ENCODE results near the gene HRH2. TPM values are rescaled to one million over a fixed set of nuclear protein-coding genes. Genes with fewer than 3 reads are reported as not detected.

Gene HRH2
- total and polyA plus RNA-seq, 2 donors (not counting 1 experiment from before 2014, with no cell fraction given), result 0.46 TPM; not detected in 1

DNA sequence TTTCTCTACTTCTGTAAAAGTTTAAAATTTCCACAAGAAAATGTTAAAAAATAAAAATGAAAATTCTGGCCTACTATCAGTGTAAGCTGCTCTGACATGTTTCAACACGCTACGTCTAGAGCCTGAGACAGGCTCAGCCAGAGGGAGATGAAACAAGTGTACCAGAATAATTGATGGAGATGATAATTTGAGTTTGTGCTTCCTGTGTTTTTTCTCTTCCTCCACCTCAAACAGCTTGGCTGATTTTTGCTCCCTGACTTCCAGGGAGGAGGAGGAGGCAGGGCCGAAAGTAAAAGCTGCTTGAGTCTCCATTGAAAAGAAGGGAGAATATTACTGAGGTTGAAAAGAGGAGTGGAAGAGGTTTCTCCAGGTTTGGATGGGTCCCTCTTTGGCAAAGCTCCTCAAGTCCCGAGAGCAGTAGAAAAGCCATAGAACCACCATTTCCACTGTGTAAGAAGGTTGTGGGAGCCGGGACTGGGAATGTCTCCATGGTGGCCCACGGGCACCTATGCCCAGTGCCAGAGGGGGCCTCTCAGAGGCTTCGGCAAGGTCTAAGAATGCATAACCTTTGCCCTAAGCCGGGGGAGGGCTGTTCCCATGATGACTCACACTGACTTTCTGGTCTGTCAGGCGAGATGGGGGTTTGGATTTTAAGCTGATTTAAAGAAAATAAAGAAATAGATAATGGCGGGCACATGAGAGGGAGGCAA lies 95.1 kb downstream of the HRH2 start:
- Histone ChIP-seq H3K9ac (ENCODE audit: low read length) (no peak overlapping the region), H4K20me1 (ENCODE audit: control insufficient read depth, insufficient read depth, low read length, poor library complexity, severe bottlenecking) (no peaks in the 10 kb centered on the region), H3K79me2 (ENCODE audit: control insufficient read depth, insufficient read depth, low read length) (no peaks in the 10 kb centered on the region), H3K9me3 (ENCODE audit: control extremely low read depth in 1 of 3, control insufficient read depth in 2 of 3, insufficient read depth in 1 of 3, low read length in 2 of 3) (peaks cover 0 to 3% (median 0%) of the 10 kb centered on the region in 3 donors), H2AFZ (ENCODE audit: insufficient read depth, low read depth, low read length, poor library complexity, severe bottlenecking) (no peak overlapping the region), H3K36me3 (replicated peaks in 1 of 2; ENCODE audit: control extremely low read depth in 1 of 2, control insufficient read depth in 1 of 2, extremely low read depth in 1 of 2, insufficient read depth in 2 of 2, low read length in 1 of 2) (no peaks in the 10 kb centered on the region), H3K27ac (ENCODE audit: low read length in 2 of 2) (no peak overlapping the region), H3K4me3 (ENCODE audit: control extremely low read depth in 1 of 5, extremely low read depth in 1 of 5, insufficient read depth in 1 of 5, low read depth in 2 of 5, low read length in 4 of 5) (no peak overlapping the region), H3K4me2 (replicated peaks; ENCODE audit: low read depth, low read length, poor library complexity, severe bottlenecking) (no peak overlapping the region), H3K27me3 (replicated peaks in 1 of 4; ENCODE audit: control extremely low read depth in 1 of 4, control insufficient read depth in 3 of 4, insufficient read depth in 4 of 4, low read length in 3 of 4) (peaks cover 0 to 26% (median 6%) of the 10 kb centered on the region in 4 experiments), H3K4me1 (ENCODE audit: control insufficient read depth in 2 of 2, insufficient read depth in 2 of 2, low read length in 2 of 2) (no peaks in the 10 kb centered on the region)
- peaks cover 63% of the 10 kb centered on the region for H3K27me3 Mint-ChIP-seq
- no peak overlapping the region for H3K27ac Mint-ChIP-seq
- no peaks in the 10 kb centered on the region for H3K9me3 Mint-ChIP-seq (ENCODE audit: insufficient read depth)
- TF ChIP-seq EZH2 (IDR thresholded peaks at IDR 0.05; ENCODE audit: borderline replicate concordance, insufficient read depth, low read depth, low read length, poor library complexity, severe bottlenecking) (no peak), CTCF (IDR thresholded peaks at IDR 0.05) (no peak)
- no peak for ATAC-seq (ENCODE audit: low read depth)
- no peak for DNase-seq
- WGBS (ENCODE audit: insufficient coverage), result 66% methylated on average over 6 of the region's 10 CpGs
- H3K4me1 Mint-ChIP-seq, result no peaks in the 10 kb centered on the region
- H3K4me3 Mint-ChIP-seq, result no peak overlapping the region
- POLR2A ChIA-PET, result no interaction called here
- intact Hi-C loops (cut with micrococcal nuclease), result no loop called here
- CTCF ChIA-PET, result no interaction called here

DNA sequence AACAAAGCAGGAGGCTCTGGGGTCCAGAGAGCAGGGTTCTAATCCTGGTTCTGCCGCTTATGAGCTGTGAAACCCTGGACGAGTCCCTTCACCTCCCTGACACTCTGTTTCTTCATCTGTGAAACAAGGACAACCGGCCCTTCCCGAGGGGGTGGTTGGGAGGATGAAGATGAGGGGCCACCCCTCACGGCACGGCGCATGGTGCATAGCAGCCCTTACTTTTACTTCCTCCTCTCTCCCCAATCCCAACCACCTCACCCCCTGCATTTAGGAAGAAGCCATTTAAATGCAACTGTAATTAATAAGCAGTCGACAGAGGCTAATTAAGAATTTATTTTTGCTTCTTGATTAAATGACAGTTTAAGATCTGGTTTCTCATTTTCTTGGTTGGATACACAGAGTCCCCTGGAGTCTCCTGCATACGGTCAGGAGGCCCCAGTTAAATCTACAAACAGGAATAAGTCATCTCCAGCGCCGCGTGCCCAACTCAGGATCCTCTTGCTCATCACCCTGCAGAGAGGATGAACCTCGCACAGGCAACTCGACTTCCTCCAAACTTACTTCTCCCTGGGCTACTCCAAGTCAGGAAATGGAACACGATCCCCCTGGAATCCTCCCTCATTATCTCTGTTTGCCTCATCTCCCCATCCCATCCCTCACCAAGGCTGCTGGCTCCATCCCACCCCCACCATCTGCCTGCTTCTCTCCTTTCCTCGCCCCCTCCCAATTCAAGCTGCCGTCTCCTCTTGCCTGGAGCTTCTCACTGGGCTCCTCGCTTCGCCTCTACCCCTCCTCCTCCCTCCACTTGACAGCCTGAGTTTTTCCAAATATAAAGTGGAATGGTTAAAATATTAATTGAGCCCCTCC lies 95.9 kb downstream of the HRH2 start:
- ATAC-seq (ENCODE audit: low read depth) (no peak), DNase-seq (no peak)
- Histone ChIP-seq H3K4me3 (ENCODE audit: control extremely low read depth in 1 of 5, extremely low read depth in 1 of 5, insufficient read depth in 1 of 5, low read depth in 2 of 5, low read length in 4 of 5) (no peak overlapping the region), H3K79me2 (ENCODE audit: control insufficient read depth, insufficient read depth, low read length) (no peaks in the 10 kb centered on the region), H3K27ac (ENCODE audit: low read length in 2 of 2) (no peak overlapping the region), H4K20me1 (ENCODE audit: control insufficient read depth, insufficient read depth, low read length, poor library complexity, severe bottlenecking) (no peaks in the 10 kb centered on the region), H2AFZ (ENCODE audit: insufficient read depth, low read depth, low read length, poor library complexity, severe bottlenecking) (no peak overlapping the region), H3K27me3 (replicated peaks in 1 of 4; ENCODE audit: control extremely low read depth in 1 of 4, control insufficient read depth in 3 of 4, insufficient read depth in 4 of 4, low read length in 3 of 4) (peaks cover 0 to 26% (median 6%) of the 10 kb centered on the region in 4 experiments), H3K9me3 (ENCODE audit: control extremely low read depth in 1 of 3, control insufficient read depth in 2 of 3, insufficient read depth in 1 of 3, low read length in 2 of 3) (peaks cover 0 to 3% (median 0%) of the 10 kb centered on the region in 3 donors), H3K4me2 (replicated peaks; ENCODE audit: low read depth, low read length, poor library complexity, severe bottlenecking) (no peak overlapping the region), H3K36me3 (replicated peaks in 1 of 2; ENCODE audit: control extremely low read depth in 1 of 2, control insufficient read depth in 1 of 2, extremely low read depth in 1 of 2, insufficient read depth in 2 of 2, low read length in 1 of 2) (no peaks in the 10 kb centered on the region), H3K9ac (ENCODE audit: low read length) (no peak overlapping the region), H3K4me1 (ENCODE audit: control insufficient read depth in 2 of 2, insufficient read depth in 2 of 2, low read length in 2 of 2) (no peaks in the 10 kb centered on the region)
- intact Hi-C loops (cut with micrococcal nuclease), result no loop called here
- H3K27ac Mint-ChIP-seq, result no peak overlapping the region
- no peaks in the 10 kb centered on the region for H3K4me1 Mint-ChIP-seq
- WGBS (ENCODE audit: insufficient coverage), result 84% methylated on average over 7 of the region's 19 CpGs
- no peaks in the 10 kb centered on the region for H3K9me3 Mint-ChIP-seq (ENCODE audit: insufficient read depth)
- POLR2A ChIA-PET, result no interaction called here
- H3K4me3 Mint-ChIP-seq, result no peak overlapping the region
- CTCF ChIA-PET, result no interaction called here
- H3K27me3 Mint-ChIP-seq, result peaks cover 60% of the 10 kb centered on the region
- TF ChIP-seq EZH2 (IDR thresholded peaks at IDR 0.05; ENCODE audit: borderline replicate concordance, insufficient read depth, low read depth, low read length, poor library complexity, severe bottlenecking) (no peak), CTCF (IDR thresholded peaks at IDR 0.05) (no peak)
